Measurements from ENCODE around the gene DELE1.

GRCh38 chr5:141904551-141904950 is 19.1 kb upstream of the DELE1 start:
- TF ChIP-seq CTCF (IDR thresholded peaks at IDR 0.05) (no peak), EZH2 (IDR thresholded peaks at IDR 0.05; ENCODE audit: borderline replicate concordance, insufficient read depth, low read depth, low read length, poor library complexity, severe bottlenecking) (no peak)
